Osteocyte (in vitro differentiated cells): ENCODE data around the gene SPDYA. TPM values are rescaled to one million over a fixed set of nuclear protein-coding genes. Genes with fewer than 3 reads are reported as not detected.

Source experiments
- total RNA-seq: library from RNA; stranded (reverse); gene quantifications from 2 replicates; pipeline ENCODE4 v1.2.1, GENCODE V29; 2021

SPDYA gene
- total RNA-seq, 1 donor from 2014 or later = 0.62 TPM

Other genes starting within 250 kb of the SPDYA start
- 198 and 200 TPM in 2 replicates for gene PPP1CB, start 59.0 kb upstream of the SPDYA start, total RNA-seq
- gene TRMT61B, start 59.5 kb downstream of the SPDYA start, total RNA-seq = 12.7 TPM in 2 replicates
- gene WDR43, start 83.8 kb downstream of the SPDYA start, total RNA-seq = 39.8 and 42.4 TPM in 2 replicates
- not detected in 2 replicates for gene TOGARAM2, start 170.5 kb downstream of the SPDYA start, total RNA-seq